ENCODE results near the gene SEC16B. TPM values are rescaled to one million over a fixed set of nuclear protein-coding genes. Genes with fewer than 3 reads are reported as not detected.

SEC16B gene
- total RNA-seq, 1 experiment from 2014 or later, result 0.07 TPM

Other genes with a start within 250 kb of the SEC16B start
- gene RASAL2, start 124.0 kb upstream of the SEC16B start, total RNA-seq (2014; rRNA removed), result 7.9 and 11.3 TPM in 2 replicates